ENCODE data around the gene MYCBP. TPM values are rescaled to one million over a fixed set of nuclear protein-coding genes. Genes with fewer than 3 reads are reported as not detected.

Gene MYCBP
- total RNA-seq, 1 experiment from 2014 or later: 27.7 TPM

DNA sequence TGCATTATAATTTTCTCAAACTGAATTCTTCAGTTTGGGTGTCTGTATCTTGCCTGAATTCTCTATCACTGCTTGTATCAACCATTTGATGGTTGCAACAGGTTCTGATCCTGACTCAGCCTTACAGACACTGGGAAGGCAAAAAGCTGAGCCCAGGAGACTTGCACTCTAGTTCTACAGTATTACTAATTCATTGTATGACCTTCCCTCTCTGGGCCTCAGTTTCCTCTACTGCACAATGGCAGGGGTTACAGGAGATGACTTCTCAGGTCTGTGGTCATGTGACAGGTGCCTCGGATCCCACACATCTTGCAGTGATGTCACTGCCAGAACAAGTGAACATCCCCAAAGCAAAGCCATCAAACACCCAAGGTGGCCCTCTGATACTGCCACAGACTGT, 52.3 kb downstream of the MYCBP start:
- POLR2A ChIA-PET: no interaction called here
- no peaks in the 10 kb centered on the region for H3K4me1 ChIP-seq
- no TSS peak for BruUV-seq (replicated peaks)
- intact Hi-C loops (cut with micrococcal nuclease; ENCODE audit: unreplicated experiment): no loop called here
- no peaks in the 10 kb centered on the region for H3K9me3 Mint-ChIP-seq (ENCODE audit: unreplicated experiment)
- H3K9me3 ChIP-seq: no peaks in the 10 kb centered on the region
- no peak for TF ChIP-seq CTCF (IDR thresholded peaks at IDR 0.05; ENCODE audit: insufficient read depth in 1 of 2, low read depth in 1 of 2, low read length in 1 of 2, severe bottlenecking in 1 of 2, unreplicated experiment in 1 of 2)
- H3K36me3 ChIP-seq (ENCODE audit: control insufficient read depth, insufficient read depth, low read length): no peaks in the 10 kb centered on the region
- H3K27ac Mint-ChIP-seq (ENCODE audit: unreplicated experiment): no peak overlapping the region
- no peaks in the 10 kb centered on the region for H3K36me3 Mint-ChIP-seq (ENCODE audit: insufficient read depth, unreplicated experiment)
- no peaks in the 10 kb centered on the region for H3K27me3 ChIP-seq (replicated peaks; ENCODE audit: control insufficient read depth, insufficient read depth, low read length)
- H3K4me3 ChIP-seq (ENCODE audit: low read depth, low read length): no peak overlapping the region
- CTCF ChIA-PET: interaction anchor here (0.8 kb wide), 1 partner anchor 14 kb away, joined by 3 read pairs; no protein-coding TSS in a partner anchor
- no peak for DNase-seq
- no peaks in the 10 kb centered on the region for H3K4me1 Mint-ChIP-seq (ENCODE audit: low read depth, unreplicated experiment)
- peaks cover 4% of the 10 kb centered on the region for H3K27me3 Mint-ChIP-seq (ENCODE audit: insufficient read depth, unreplicated experiment)
- no peak overlapping the region for H3K4me3 Mint-ChIP-seq (ENCODE audit: unreplicated experiment)

DNA sequence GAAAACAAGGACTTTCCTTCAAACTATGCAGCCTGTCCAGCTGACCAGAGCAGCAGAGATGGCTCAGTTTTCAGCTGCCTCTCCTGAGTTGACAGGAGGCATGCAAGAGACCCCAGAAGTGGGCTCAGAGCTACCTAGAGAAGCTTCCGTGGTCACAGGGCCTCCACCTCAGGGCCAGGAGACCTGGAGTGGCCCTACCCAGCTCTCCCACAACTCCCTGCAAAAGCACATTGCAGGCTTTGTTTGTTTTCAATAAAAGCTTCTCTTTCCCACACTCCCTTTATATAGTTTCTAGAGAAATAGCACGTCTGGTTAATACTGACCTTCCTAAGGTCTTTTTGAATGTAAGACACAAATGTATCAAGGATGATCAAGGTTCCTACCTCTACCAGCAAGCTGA, 53.6 kb downstream of the MYCBP start:
- Histone ChIP-seq H3K36me3 (ENCODE audit: control insufficient read depth, insufficient read depth, low read length) (no peaks in the 10 kb centered on the region), H3K4me3 (ENCODE audit: low read depth, low read length) (no peak overlapping the region), H3K9me3 (no peaks in the 10 kb centered on the region), H3K27me3 (replicated peaks; ENCODE audit: control insufficient read depth, insufficient read depth, low read length) (no peaks in the 10 kb centered on the region), H3K4me1 (no peaks in the 10 kb centered on the region)
- no TSS peak for BruUV-seq (replicated peaks)
- no peak for TF ChIP-seq CTCF (IDR thresholded peaks at IDR 0.05; ENCODE audit: insufficient read depth in 1 of 2, low read depth in 1 of 2, low read length in 1 of 2, severe bottlenecking in 1 of 2, unreplicated experiment in 1 of 2)
- Mint-ChIP-seq H3K27me3 (ENCODE audit: insufficient read depth, unreplicated experiment) (peaks cover 6% of the 10 kb centered on the region), H3K4me3 (ENCODE audit: unreplicated experiment) (no peak overlapping the region), H3K4me1 (ENCODE audit: low read depth, unreplicated experiment) (no peaks in the 10 kb centered on the region), H3K9me3 (ENCODE audit: unreplicated experiment) (no peaks in the 10 kb centered on the region), H3K36me3 (ENCODE audit: insufficient read depth, unreplicated experiment) (no peaks in the 10 kb centered on the region), H3K27ac (ENCODE audit: unreplicated experiment) (no peak overlapping the region)
- ChIA-PET POLR2A (no interaction called here), CTCF (interaction anchor here (0.7 kb wide), 1 partner anchor 14 kb away, joined by 3 read pairs; no protein-coding TSS in a partner anchor)
- intact Hi-C loops (cut with micrococcal nuclease; ENCODE audit: unreplicated experiment): no loop called here
- DNase-seq: no peak

- no TSS peak for BruUV-seq (replicated peaks)
- no peaks in the 10 kb centered on the region for H3K36me3 Mint-ChIP-seq (ENCODE audit: insufficient read depth, unreplicated experiment)
- H3K9me3 ChIP-seq: no peaks in the 10 kb centered on the region
- no peaks in the 10 kb centered on the region for H3K36me3 ChIP-seq (ENCODE audit: control insufficient read depth, insufficient read depth, low read length)
- H3K4me1 ChIP-seq: no peaks in the 10 kb centered on the region
- no peaks in the 10 kb centered on the region for H3K4me1 Mint-ChIP-seq (ENCODE audit: low read depth, unreplicated experiment)
- no peaks in the 10 kb centered on the region for H3K9me3 Mint-ChIP-seq (ENCODE audit: unreplicated experiment)
- intact Hi-C loops (cut with micrococcal nuclease; ENCODE audit: unreplicated experiment): no loop called here
- no peak for DNase-seq
- H3K4me3 ChIP-seq (ENCODE audit: low read depth, low read length): no peak overlapping the region
- no peak overlapping the region for H3K4me3 Mint-ChIP-seq (ENCODE audit: unreplicated experiment)
- peaks cover 9% of the 10 kb centered on the region for H3K27me3 Mint-ChIP-seq (ENCODE audit: insufficient read depth, unreplicated experiment)
- H3K27ac Mint-ChIP-seq (ENCODE audit: unreplicated experiment): no peak overlapping the region
- CTCF ChIA-PET: interaction anchor here (0.7 kb wide), 1 partner anchor 15 kb away, joined by 3 read pairs; no protein-coding TSS in a partner anchor
- no peak for TF ChIP-seq CTCF (IDR thresholded peaks at IDR 0.05; ENCODE audit: insufficient read depth in 1 of 2, low read depth in 1 of 2, low read length in 1 of 2, severe bottlenecking in 1 of 2, unreplicated experiment in 1 of 2)
- POLR2A ChIA-PET: no interaction called here
- H3K27me3 ChIP-seq (replicated peaks; ENCODE audit: control insufficient read depth, insufficient read depth, low read length): no peaks in the 10 kb centered on the region
Observed at GRCh38 chr1:38819040-38819439, 54.1 kb downstream of the MYCBP start.
